Right atrium auricular region (tissue), 2 donors: ENCODE measurements around the gene C22orf42. TPM values are rescaled to one million over a fixed set of nuclear protein-coding genes. Genes with fewer than 3 reads are reported as not detected.
A peak's percentile ranks its signal among the peaks of the same experiment; 100 is the strongest.

Experiments used
- DNase-seq: peaks from one replicate; pipeline ENCODE4 v3.0.0-alpha.2; 2019; ENCODE audit warnings: low spot score
- H3K27ac ChIP-seq, 2 donors: fragments of 200-600 bp; sonication (generic); 1 replicate in 1 of 2; 2 replicates in 1 of 2; pipeline ENCODE4 v1.5.1; 2016 to 2019
- H3K27me3 ChIP-seq, 2 donors: fragments of 200-600 bp; sonication (generic); one replicate each; pipeline versions ENCODE4 v1.5.1 to v1.6.0; 2017 to 2019
- H3K36me3 ChIP-seq: fragments of 200-600 bp; sonication (generic); one replicate; pipeline ENCODE4 v1.5.1; 2016
- H3K4me1 ChIP-seq, 2 donors: fragments of 200-600 bp; sonication (generic); one replicate each; pipeline versions ENCODE4 v1.5.1 to v1.6.0; 2017 to 2019
- H3K4me3 ChIP-seq, 2 donors: fragments of 200-600 bp; sonication (generic); 1 replicate in 1 of 2; 2 replicates in 1 of 2; pipeline ENCODE4 v1.5.1; 2017 to 2019; ENCODE audit warnings: mild to moderate bottlenecking in 1 of 2, moderate library complexity in 1 of 2
- H3K9me3 ChIP-seq, 2 donors: fragments of 200-600 bp; sonication (generic); one replicate each; pipeline ENCODE4 v1.5.1; 2019
- CTCF ChIP-seq, 2 donors: fragments of 200-600 bp; sonication (generic); IDR thresholded peaks; one replicate each; pipeline ENCODE4 v1.5.1; 2019; ENCODE audit warnings: antibody characterized with exemption in 2 of 2
- total RNA-seq, 2 donors: library from RNA; depleted of rRNA; stranded (reverse); fragments of >200 nt; gene quantifications; one replicate each; pipeline ENCODE4 v1.1.0, GENCODE V29; 2016

The C22orf42 gene
- not detected for total RNA-seq

- Histone ChIP-seq H3K4me3 (no peak within 1 kb of the TSS), H3K27ac (no peak within 1 kb of the TSS), H3K27me3 (no peaks in the 10 kb centered on the region), H3K4me1 (no peaks in the 10 kb centered on the region), H3K9me3 (no peaks in the 10 kb centered on the region), H3K36me3 (no peaks in the 10 kb centered on the region)
- DNase-seq: no peak
- TF ChIP-seq CTCF (IDR thresholded peaks at IDR 0.05): no peak
Observed at GRCh38 chr22:32158712-32159533, at the start of gene C22orf42. Gene C22orf42, minus strand, starts transcription at chr22:32159303. Its CDS starts 88 bp downstream, at chr22:32159215.

DNA sequence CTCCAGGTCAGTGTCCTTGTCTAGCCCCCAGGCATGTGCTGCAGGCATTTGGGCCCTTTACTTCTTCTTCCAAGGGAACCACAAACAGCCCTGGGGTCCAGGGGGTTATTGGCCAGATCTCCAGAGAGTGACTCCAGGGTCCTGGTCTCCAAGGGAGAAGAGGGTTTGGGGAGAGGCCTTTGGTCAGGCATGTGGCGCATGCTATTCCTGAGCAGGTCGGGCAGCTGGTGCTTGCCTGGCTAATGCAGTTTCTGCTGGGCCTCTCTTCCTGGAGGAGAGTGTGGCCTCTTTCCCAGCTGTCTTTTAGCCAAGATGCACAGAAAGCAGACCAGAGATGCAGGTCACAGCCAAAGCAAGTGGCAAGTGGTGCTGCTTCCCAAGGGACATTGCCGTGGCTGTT, 49.6 kb upstream of the C22orf42 start:
- H3K4me3 ChIP-seq: no peak overlapping the region
- H3K27ac ChIP-seq: no peak overlapping the region
- no peak for TF ChIP-seq CTCF (IDR thresholded peaks at IDR 0.05)
- no peaks in the 10 kb centered on the region for H3K27me3 ChIP-seq
- H3K36me3 ChIP-seq: no peaks in the 10 kb centered on the region
- no peak for DNase-seq
- no peaks in the 10 kb centered on the region for H3K9me3 ChIP-seq
- H3K4me1 ChIP-seq: peaks cover 0 to 4% of the 10 kb centered on the region in 2 donors

DNA sequence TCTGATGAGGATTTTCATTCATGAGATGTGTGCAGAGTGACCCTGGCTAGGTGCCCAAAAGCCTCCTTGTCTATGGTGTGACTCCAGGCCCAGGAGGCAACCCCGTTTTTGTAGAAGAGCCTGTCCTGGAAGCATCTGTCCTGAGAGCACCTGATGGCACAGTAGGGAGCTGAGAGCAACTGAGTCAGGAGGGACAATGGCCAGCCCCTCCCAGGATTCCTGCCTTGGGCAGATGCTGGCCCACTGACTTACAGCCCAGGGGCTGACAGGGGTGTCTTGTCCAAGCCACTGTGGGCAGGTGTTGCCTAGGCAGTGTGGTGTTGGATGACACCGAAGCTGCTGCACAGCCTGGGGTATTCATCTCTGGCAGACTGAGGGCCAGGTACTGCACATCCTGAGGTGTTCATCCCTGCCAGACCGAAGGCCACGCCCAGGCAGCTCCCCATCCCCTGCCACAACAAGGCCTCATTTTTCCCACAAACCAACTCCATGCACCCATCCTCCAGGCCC, 48.9 kb upstream of the C22orf42 start:
- no peaks in the 10 kb centered on the region for H3K36me3 ChIP-seq
- H3K27me3 ChIP-seq: no peaks in the 10 kb centered on the region
- no peaks in the 10 kb centered on the region for H3K9me3 ChIP-seq
- peaks cover 0 to 11% of the 10 kb centered on the region in 2 donors for H3K4me1 ChIP-seq
- DNase-seq: no peak
- H3K4me3 ChIP-seq: no peak overlapping the region
- H3K27ac ChIP-seq: no peak overlapping the region
- TF ChIP-seq CTCF (IDR thresholded peaks at IDR 0.05): no peak

DNA sequence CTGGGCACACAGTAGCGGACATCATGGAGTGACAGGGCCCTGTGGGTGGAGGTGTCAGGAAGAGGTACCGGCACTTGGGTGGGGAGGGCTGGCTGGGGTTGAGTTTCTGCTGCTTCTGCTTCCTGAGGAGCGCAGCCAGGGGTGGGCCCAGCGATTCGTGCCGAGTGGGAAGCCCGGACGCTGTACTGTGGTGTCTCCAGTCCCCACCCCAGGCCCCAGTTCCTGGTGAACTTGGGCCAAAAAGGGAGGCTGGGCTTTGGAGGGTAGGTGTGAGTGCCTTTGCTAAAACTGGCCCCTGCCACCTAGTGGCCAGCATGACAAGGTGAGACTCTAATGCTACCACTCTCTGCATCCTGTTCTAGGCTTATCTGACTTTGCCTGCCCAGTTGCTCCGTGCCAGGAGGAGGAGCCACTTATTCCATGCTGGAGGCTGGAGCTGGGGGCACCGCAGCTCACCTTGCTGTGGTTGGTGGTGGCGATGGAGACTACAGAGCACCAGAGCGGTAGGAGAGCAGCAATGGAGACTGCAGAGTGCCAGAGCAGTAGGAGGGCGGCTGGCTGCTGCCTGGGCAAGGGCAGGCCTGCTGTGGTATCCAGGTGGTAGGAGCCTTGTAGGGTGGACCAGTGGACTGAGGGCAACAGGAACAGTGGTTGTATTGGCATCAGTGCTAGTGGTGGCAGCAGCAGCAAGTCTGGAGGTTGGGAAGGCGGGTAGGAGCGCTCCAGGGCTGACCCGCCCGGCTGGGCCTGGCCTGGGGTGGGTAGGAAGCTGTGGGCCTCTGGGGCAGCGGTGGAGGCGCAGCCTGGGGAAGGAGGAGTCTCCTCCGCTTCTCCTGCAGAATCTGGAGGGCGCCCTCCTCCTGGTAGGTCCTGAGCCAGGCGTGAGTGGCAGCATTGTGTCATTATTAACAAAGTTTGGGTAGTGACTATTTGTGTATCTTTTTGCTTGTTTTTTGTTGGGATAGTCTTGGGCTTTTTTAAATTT, 48.0 kb upstream of the C22orf42 start:
- H3K4me1 ChIP-seq: peaks cover 0 to 16% of the 10 kb centered on the region in 2 donors
- no peak overlapping the region for H3K4me3 ChIP-seq
- H3K27me3 ChIP-seq: no peaks in the 10 kb centered on the region
- no peaks in the 10 kb centered on the region for H3K36me3 ChIP-seq
- no peak for DNase-seq
- peak; percentile 19 to 58 for TF ChIP-seq CTCF (IDR thresholded peaks at IDR 0.05)
- no peak overlapping the region for H3K27ac ChIP-seq
- no peaks in the 10 kb centered on the region for H3K9me3 ChIP-seq

DNA sequence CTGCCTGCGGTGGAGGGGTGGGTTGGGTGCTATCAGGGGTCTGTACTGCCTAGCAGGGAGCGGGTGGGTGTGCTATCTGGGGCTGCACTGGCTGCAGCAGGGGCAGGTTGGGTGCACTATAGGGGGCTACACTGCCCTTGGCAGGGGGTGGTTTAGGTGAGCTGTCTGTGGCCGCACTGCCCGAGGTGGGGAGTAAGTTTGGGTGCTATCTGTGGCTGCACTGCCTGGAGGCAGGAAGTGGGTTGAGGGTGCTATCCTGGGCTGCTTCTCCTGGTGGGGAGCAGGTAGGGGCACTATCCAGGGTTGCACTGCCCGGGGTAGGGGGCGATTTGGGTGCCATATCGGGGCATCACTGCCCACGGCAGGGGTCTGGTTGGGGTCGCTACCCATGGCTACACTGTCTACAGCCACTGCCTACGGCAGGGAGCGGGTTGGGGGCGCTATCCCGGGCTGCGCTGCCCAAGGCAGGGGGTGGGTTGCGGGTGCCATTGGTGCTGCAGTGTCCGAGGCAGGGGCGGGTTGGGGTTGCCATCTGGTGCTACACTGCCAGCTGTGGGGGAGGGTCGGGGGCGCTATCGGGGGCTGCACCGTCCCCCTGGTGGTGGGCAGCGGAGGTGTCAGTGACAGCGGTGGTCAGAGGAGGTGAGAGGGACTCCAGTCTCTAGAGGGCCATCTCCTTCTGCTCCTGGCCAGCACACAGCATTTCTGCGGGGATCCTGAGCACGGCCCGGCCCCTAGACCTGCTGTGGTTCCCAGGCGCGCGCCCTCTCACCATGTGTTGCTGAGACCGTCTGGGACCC, 47.1 kb upstream of the C22orf42 start:
- no peaks in the 10 kb centered on the region for H3K9me3 ChIP-seq
- DNase-seq: no peak
- no peaks in the 10 kb centered on the region for H3K27me3 ChIP-seq
- no peaks in the 10 kb centered on the region for H3K36me3 ChIP-seq
- no peak overlapping the region for H3K27ac ChIP-seq
- no peak for TF ChIP-seq CTCF (IDR thresholded peaks at IDR 0.05)
- H3K4me1 ChIP-seq: peaks cover 0 to 16% of the 10 kb centered on the region in 2 donors
- no peak overlapping the region for H3K4me3 ChIP-seq
